ENCODE data around the gene TBL1X.

DNA sequence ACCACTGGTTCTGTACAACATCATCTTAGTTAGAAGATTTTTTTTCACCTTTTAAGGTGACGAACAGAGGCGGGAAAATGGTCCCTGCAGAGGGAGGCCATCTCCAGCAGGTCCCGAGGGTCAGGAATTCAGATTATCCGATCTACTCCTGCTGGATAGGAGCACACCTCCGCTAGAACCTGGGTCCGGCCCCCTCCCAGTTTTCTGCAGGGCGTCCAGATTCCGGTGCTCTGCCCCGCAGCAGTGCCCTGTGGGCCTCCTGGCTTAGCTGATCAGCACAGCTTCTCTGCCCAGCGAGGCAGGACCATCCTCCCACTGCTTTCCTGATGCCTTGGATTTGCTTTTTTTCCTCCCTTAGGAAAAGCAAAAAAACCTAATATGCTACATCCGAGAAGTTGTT lies 2.3 kb downstream of the TBL1X start:
- TF ChIP-seq POLR2A (IDR thresholded peaks at IDR 0.05; ENCODE audit: low read depth, low read length) (no peak), CTCF (conservative IDR thresholded peaks at IDR 0.05; ENCODE audit: low read depth, low read length) (no peak), MXI1 (IDR thresholded peaks at IDR 0.05; ENCODE audit: borderline replicate concordance, low read depth, low read length) (no peak), NFE2L2 (IDR thresholded peaks at IDR 0.05; ENCODE audit: low read depth, low read length) (no peak)

Measured in IMR-90 (cell line).